Neural progenitor cell (in vitro differentiated cells): ENCODE measurements around the gene TUBGCP3.

Experiments
- CTCF ChIP-seq: fragments of 200-600 bp; sonication (generic); IDR thresholded peaks from 2 replicates; pipeline ENCODE4 v1.5.1; 2017; ENCODE audit warnings: antibody characterized with exemption, mild to moderate bottlenecking
- EZH2phosphoT487 ChIP-seq: fragments of 200-600 bp; sonication (generic); IDR thresholded peaks from 2 replicates; pipeline ENCODE4 v1.6.1; 2017; ENCODE audit warnings: antibody characterized with exemption

GRCh38 chr13:112465251-112466131 lies 122.5 kb downstream of the TUBGCP3 start:
- TF ChIP-seq CTCF: no peak
- no peak for TF ChIP-seq EZH2phosphoT487
